GM21360 (cell line): ENCODE measurements around the gene MAN1C1.
"Not testable (repeated sequence)": the region's sequence is repeated elsewhere in the genome, so short reads cannot be mapped to it uniquely, and the experiment has no call there.

Experiments used
- ATAC-seq: cut with Tn5 transposase; IDR thresholded peaks from one replicate; pipeline ENCODE4 v1.9.1; 2021; ENCODE audit warnings: mild to moderate bottlenecking, moderate library complexity; ENCODE audit not compliant: unreplicated experiment

The MAN1C1 gene

GRCh38 chr1:25653558-25653957, 37.0 kb downstream of the MAN1C1 start:
- no peak for ATAC-seq

DNA sequence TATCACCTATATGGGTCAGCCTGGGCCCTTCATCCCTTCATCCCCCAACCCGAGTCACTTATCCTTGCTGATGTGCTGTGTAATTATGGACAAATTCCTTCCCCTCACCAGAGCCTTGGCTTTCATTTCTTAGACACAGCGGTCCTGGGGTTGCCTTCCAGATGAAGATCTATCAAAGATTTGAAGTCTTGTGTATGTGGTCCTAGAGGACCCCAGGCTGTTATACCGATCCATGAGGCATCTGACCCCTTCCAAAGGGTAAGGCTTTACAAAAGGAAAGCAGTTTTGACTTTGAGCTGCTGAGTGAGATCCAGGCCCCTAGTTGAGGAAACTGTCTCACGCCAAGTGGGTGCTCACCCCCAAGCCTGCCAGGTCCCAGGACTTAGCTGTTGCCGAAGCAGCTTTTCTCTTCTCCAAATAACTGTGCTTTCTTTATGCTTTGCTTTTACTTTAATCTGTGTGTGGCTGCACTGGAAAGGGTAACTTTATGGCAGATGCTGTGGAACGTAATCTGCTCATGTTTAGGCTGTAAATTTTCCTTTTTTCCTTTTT, 37.6 kb downstream of the MAN1C1 start:
- ATAC-seq: no peak

GRCh38 chr1:25657121-25657882, 40.7 kb downstream of the MAN1C1 start:
- no peak for ATAC-seq

DNA sequence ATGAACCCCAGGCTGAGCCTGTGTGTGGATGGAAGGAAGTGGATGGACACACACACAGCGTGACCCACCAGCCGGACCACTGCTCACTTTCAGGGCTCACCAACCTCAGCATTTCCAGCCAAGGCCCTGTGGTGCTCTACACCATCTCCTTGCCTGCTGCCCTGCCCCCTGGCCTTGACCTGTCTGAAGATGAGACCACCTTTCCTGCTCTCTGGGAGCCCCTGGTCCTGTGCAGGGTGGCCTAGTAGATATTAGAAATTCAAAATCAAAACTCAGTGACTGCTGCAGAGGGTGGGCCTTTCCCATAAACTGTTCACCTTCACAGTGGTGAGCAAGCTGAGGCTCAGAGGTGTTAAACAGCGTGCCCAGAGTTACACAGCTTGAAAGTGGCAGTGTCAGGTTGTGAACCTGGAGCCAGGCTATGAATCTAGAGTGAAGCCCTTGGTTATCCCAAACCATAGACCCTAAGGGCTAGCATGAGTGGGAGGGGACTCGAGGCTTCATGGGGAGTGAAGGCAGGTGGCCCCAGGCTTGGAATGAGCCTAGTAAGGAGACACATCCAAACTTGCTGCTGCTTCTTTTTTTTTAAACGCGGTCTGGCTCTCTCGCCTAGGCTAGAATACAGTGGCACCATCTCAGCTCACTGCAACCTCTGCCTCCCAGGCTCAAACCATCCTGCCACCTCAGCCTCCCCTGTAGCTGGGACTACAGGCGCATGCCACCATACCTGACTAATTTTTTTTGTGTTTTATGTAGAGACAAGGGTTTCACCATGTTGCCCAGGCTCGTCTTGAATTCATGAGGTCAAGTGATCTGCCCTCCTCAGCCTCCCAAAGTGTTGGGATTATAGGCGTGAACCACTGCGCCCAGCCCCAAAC, 41.5 kb downstream of the MAN1C1 start:
- ATAC-seq: no peak

- ATAC-seq: no peak
Observed at GRCh38 chr1:25658791-25659431, 42.3 kb downstream of the MAN1C1 start.

GRCh38 chr1:25661043-25661815, 44.6 kb downstream of the MAN1C1 start:
- no peak for ATAC-seq

DNA sequence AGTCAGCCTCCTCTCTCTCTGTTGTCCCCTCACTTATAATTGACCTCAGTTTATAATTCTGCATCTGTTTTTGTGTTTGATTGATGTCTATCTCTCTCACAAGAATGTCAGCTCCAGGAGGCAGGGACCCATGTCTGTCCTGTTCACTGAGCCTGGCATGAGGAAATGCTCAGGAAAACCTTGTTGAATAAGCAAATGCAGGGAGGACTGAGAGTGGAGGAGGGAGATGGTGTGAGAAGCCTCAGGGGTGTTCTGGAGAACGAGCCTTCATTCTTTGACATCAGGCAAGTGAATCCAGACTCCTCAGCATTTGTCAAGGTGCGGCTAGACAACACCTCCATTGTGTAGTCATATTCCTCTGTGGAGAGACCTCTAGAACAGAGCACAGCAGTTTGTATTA, 45.5 kb downstream of the MAN1C1 start:
- no peak for ATAC-seq

- not testable (repeated sequence) for ATAC-seq
Observed at GRCh38 chr1:25662959-25663358, 46.4 kb downstream of the MAN1C1 start.

- ATAC-seq: no peak
Observed at GRCh38 chr1:25664357-25665199, 48.0 kb downstream of the MAN1C1 start.

DNA sequence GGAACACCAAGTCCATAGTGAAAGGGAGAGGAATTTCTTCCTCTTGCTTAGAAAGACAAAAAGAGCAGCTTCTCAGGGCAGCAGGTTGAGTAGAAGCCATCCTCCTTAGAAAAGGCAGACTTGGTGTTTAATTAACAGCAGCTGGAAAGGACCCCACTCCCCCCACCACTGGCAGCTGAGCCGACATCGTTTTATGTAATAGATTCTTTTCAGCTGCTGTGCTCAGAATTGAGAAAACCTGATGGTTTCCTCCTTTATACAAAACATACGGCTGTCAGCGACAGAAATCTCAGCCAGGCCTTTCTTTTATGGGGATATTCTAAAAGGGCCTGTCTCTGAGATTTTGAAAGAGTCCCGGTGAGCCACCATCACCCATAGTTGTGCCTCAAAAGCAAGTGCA, 49.9 kb downstream of the MAN1C1 start:
- ATAC-seq: no peak

DNA sequence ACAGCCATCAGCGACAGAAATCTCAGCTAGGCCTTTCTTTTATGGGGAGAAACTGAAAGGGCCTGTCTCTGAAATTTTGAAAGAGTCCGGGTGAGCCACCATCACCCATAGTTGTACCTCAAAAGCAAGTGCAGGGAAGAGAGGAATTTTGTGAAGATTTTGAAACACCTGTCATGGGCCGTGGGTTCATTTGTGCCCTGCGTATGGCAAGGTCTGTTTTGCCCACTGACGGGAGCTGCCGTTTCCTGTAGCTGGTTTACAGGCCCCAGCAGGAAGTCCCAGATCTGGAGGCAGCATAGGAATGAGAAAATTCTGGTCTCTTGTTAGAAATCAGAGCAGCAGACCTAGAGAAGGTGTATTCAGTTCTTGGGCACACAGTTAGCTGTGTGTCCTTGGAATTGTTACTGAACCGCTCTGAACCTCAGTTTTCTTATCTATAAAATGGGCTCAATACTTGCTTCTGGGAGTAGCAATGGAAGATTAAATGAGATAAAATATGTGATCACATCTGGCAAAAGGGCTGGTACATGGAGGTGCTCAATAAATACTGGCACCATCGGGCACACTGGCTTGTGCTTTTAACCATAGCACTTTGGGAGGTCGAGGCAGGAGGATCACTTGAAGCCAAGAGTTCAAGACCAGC, 52.5 kb downstream of the MAN1C1 start:
- no peak for ATAC-seq

DNA sequence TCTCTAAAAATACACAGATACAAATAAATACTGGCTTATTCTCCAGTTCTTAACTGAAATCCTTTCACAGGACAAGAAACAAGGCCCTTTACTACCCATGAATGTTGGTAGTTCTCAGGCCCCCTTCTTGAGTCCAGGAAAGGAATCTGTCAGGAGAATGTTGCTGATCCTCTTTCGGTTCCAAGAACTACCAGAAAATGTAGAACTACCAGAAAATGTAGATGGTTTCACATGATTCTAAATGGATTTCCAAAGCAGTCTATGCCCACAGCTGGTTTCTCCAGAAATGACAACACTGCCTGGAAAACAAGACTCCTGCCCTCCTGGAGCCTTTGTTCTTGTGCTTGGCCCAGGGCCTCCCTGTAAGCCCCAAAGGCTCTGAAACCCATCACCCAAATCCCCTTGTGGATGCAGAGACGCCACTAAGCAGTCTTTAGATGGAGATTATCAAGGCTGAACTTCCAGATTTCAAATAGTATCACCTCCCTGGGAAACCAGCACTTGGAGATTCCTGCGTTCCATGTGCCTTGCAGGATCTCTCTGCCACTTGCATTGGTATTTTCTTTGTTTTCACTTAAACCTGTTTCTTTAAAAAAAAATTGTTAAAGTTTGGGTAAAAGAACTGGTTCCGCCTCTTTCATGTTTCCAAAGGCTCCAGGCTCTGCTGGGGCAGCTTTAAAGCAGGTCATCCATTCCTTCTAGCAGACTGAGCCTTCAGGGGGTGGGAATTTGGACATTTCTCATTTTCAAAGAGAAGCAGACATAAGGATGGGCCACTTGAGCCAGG, 53.4 kb downstream of the MAN1C1 start:
- ATAC-seq: no peak

GRCh38 chr1:25671929-25672328, 55.3 kb downstream of the MAN1C1 start:
- no peak for ATAC-seq

- no peak for ATAC-seq
Observed at GRCh38 chr1:25672763-25673409, 56.3 kb downstream of the MAN1C1 start.

GRCh38 chr1:25673456-25673855, 56.9 kb downstream of the MAN1C1 start:
- no peak for ATAC-seq

- no peak for ATAC-seq
Observed at GRCh38 chr1:25673962-25674806, 57.6 kb downstream of the MAN1C1 start.

- no peak for ATAC-seq
Observed at GRCh38 chr1:25674807-25675084, 58.2 kb downstream of the MAN1C1 start.
